CD14-positive monocyte (primary cell): ENCODE measurements around the gene CHERP. TPM values are rescaled to one million over a fixed set of nuclear protein-coding genes. Genes with fewer than 3 reads are reported as not detected.

Experiments
- DNase-seq, 3 donors: peaks; one replicate each; pipeline ENCODE4 v3.0.0-alpha.2; 2011 to 2022
- H2AFZ ChIP-seq: 2 replicates; pipeline ENCODE4 v1.6.0; 2012; ENCODE audit warnings: mild to moderate bottlenecking, low read depth, low read length, inconsistent platforms; ENCODE audit not compliant: insufficient read depth, poor library complexity, severe bottlenecking
- H3K27ac ChIP-seq, 2 donors: 1 replicate in 1 of 2; 2 replicates in 1 of 2; pipeline ENCODE4 v1.5.1; 2012 to 2013; ENCODE audit warnings: low read length in 2 of 2, control low read depth in 1 of 2, inconsistent platforms in 1 of 2, low read depth in 1 of 2, mild to moderate bottlenecking in 1 of 2
- H3K27me3 ChIP-seq, 2 donors: one replicate each; pipeline versions ENCODE4 v1.6.0 to v1.6.1; 2011 to 2013; ENCODE audit warnings: low read length in 2 of 2; ENCODE audit not compliant: control insufficient read depth in 2 of 2, insufficient read depth in 2 of 2
- H3K36me3 ChIP-seq, 2 donors: replicated peaks in 1 of 2; 1 replicate in 1 of 2; 2 replicates in 1 of 2; pipeline versions ENCODE4 v1.5.1 to v1.6.1; 2012 to 2013; ENCODE audit warnings: low read length in 2 of 2, control low read depth in 1 of 2, inconsistent platforms in 1 of 2, mild to moderate bottlenecking in 1 of 2; ENCODE audit not compliant: insufficient read depth in 2 of 2, control insufficient read depth in 1 of 2
- H3K4me1 ChIP-seq, 2 donors: 1 replicate in 1 of 2; 2 replicates in 1 of 2; pipeline versions ENCODE4 v1.5.1 to v1.6.1; 2012 to 2013; ENCODE audit warnings: low read length in 2 of 2, control low read depth in 1 of 2, inconsistent platforms in 1 of 2, mild to moderate bottlenecking in 1 of 2, moderate library complexity in 1 of 2; ENCODE audit not compliant: insufficient read depth in 2 of 2, control insufficient read depth in 1 of 2
- H3K4me2 ChIP-seq: replicated peaks from 2 replicates; pipeline ENCODE3; 2012; ENCODE audit warnings: low read length, moderate library complexity, mild to moderate bottlenecking; ENCODE audit not compliant: poor library complexity, severe bottlenecking; ENCODE audit errors: extremely low read depth
- H3K4me3 ChIP-seq, 3 experiments: fragments of 200-600 bp in 1 of 3; sonication (generic) in 1 of 3; replicated peaks in 1 of 3; 1 replicate in 2 of 3; 2 replicates in 1 of 3; pipeline ENCODE4 v1.5.1; 2011 to 2013; ENCODE audit warnings: low read length in 3 of 3, mild to moderate bottlenecking in 3 of 3, control low read depth in 2 of 3, low read depth in 2 of 3, inconsistent platforms in 1 of 3, moderate library complexity in 1 of 3
- H3K79me2 ChIP-seq: 2 replicates; pipeline ENCODE4 v1.6.0; 2012; ENCODE audit warnings: mild to moderate bottlenecking, control low read depth, inconsistent platforms, low read length, moderate library complexity; ENCODE audit not compliant: insufficient read depth
- H3K9ac ChIP-seq: 2 replicates; pipeline ENCODE4 v1.6.0; 2017; ENCODE audit warnings: low read length, mild to moderate bottlenecking; ENCODE audit not compliant: insufficient read depth, poor library complexity, severe bottlenecking
- H3K9me3 ChIP-seq, 2 donors: replicated peaks in 1 of 2; 1 replicate in 1 of 2; 2 replicates in 1 of 2; pipeline versions ENCODE4 v1.5.1 to v1.6.1; 2012 to 2013; ENCODE audit warnings: low read length in 2 of 2, control low read depth in 1 of 2; ENCODE audit not compliant: control insufficient read depth in 1 of 2, insufficient read depth in 1 of 2
- H4K20me1 ChIP-seq: 2 replicates; pipeline ENCODE4 v1.6.0; 2012; ENCODE audit warnings: mild to moderate bottlenecking, low read length, control low read depth, moderate library complexity; ENCODE audit not compliant: insufficient read depth
- H3K27ac Mint-ChIP-seq, 7 donors: one replicate each; pipeline ENCODE4 v1.8.0; 2020; ENCODE audit warnings: mild to moderate bottlenecking in 7 of 7, mixed read lengths in 7 of 7, moderate library complexity in 6 of 7, inconsistent platforms in 2 of 7
- H3K27me3 Mint-ChIP-seq, 3 donors: one replicate each; pipeline ENCODE4 v1.8.0; 2021 to 2022; ENCODE audit warnings: low read depth in 3 of 3, mild to moderate bottlenecking in 3 of 3, mixed read lengths in 3 of 3, moderate library complexity in 3 of 3, inconsistent platforms in 1 of 3
- H3K36me3 Mint-ChIP-seq, 2 donors: one replicate each; pipeline ENCODE4 v1.8.0; 2020; ENCODE audit warnings: mixed read lengths in 2 of 2, inconsistent platforms in 1 of 2, mild to moderate bottlenecking in 1 of 2
- H3K4me1 Mint-ChIP-seq: one replicate; pipeline ENCODE4 v1.8.0; 2020; ENCODE audit warnings: mild to moderate bottlenecking, mixed read lengths
- H3K4me3 Mint-ChIP-seq, 2 donors: one replicate each; pipeline ENCODE4 v1.8.0; 2020; ENCODE audit warnings: mild to moderate bottlenecking in 2 of 2, mixed read lengths in 2 of 2, moderate library complexity in 1 of 2
- H3K9me3 Mint-ChIP-seq, 7 donors: one replicate each; pipeline ENCODE4 v1.8.0; 2020 to 2022; ENCODE audit warnings: mixed read lengths in 7 of 7, mild to moderate bottlenecking in 6 of 7, moderate library complexity in 6 of 7, inconsistent platforms in 2 of 7
- CTCF ChIP-seq: fragments of 200-600 bp; IDR thresholded peaks from one replicate; pipeline ENCODE4 v1.8.0; 2022; ENCODE audit warnings: antibody characterized with exemption, mild to moderate bottlenecking
- WGBS: methylation state at CpG from one replicate; pipeline ENCODE4 v1.1.5; 2013; ENCODE audit warnings: missing lambda C conversion rate; ENCODE audit not compliant: insufficient coverage; 5-methylcytosine and 5-hydroxymethylcytosine counted together
- intact Hi-C, 2 donors: fragments of 100-400 bp; cut with micrococcal nuclease; formaldehyde crosslinking; loops; one replicate each; pipeline versions ENCODE4 v1.15.0 to v1.15.1; 2023
- polyA plus RNA-seq, 3 donors: library from polyadenylated mRNA; depleted of rRNA in 1 of 3; unstranded in 2 of 3; stranded (reverse) in 1 of 3; fragments of 300-500 nt in 2 of 3; fragments of >200 nt in 1 of 3; fragmentation: Illumina TruSeq in 2 of 3; gene quantifications; 1 replicate in 2 of 3; 2 replicates in 1 of 3; pipeline ENCODE4 v1.2.3, GENCODE V29; 2012 to 2021

CHERP gene
- polyA plus RNA-seq, 3 donors: 3.2 to 18.8 (median 5.3) TPM

- no peaks in the 10 kb centered on the region for H3K9me3 ChIP-seq
- H3K4me1 ChIP-seq: peaks cover 23 to 32% of the 10 kb centered on the region in 2 donors
- peak overlapping the region; percentile 73 to 99 (median 86) for H3K4me3 ChIP-seq
- Mint-ChIP-seq H3K9me3 (no peaks in the 10 kb centered on the region), H3K36me3 (peaks cover 11 to 26% of the 10 kb centered on the region in 2 donors), H3K27me3 (no peaks in the 10 kb centered on the region), H3K27ac (peak overlapping the region; percentile 79 to 90 (median 86)), H3K4me1 (peaks cover 41% of the 10 kb centered on the region), H3K4me3 (peak overlapping the region; percentile 87 to 92)
- intact Hi-C loops: loop anchor here (2.0 to 5.0 kb wide), 3 partner anchors 28 to 46 kb away; partner anchors contain the start of genes C19orf44 (in 2 of the 2) and CALR3 (in 2 of the 2)
- DNase-seq: peak in 1 of 3 donors; percentile 3
- H3K79me2 ChIP-seq: peaks cover 66% of the 10 kb centered on the region
- peak overlapping the region; percentile 96 for H2AFZ ChIP-seq
- peaks cover 40% of the 10 kb centered on the region for H4K20me1 ChIP-seq
- peak overlapping the region; percentile 93 for H3K9ac ChIP-seq
- TF ChIP-seq CTCF: no peak
- peak overlapping the region; percentile 95 for H3K4me2 ChIP-seq
- peak overlapping the region; percentile 63 to 90 for H3K27ac ChIP-seq
- H3K27me3 ChIP-seq: no peaks in the 10 kb centered on the region
- peaks cover 9 to 18% of the 10 kb centered on the region in 2 donors for H3K36me3 ChIP-seq
- WGBS: 0% methylated on average over 1 of the region's 15 CpGs
Measured at GRCh38 chr19:16542910-16543472, 754 bp upstream of the CHERP start.

GRCh38 chr19:16541526-16542044 is 652 bp downstream of the CHERP start:
- H3K4me1 ChIP-seq: peaks cover 18 to 26% of the 10 kb centered on the region in 2 donors
- H3K27me3 ChIP-seq: no peaks in the 10 kb centered on the region
- intact Hi-C loops: loop anchor here (2.0 to 5.0 kb wide), 3 partner anchors 29 to 46 kb away; partner anchors contain the start of genes C19orf44 (in 2 of the 2) and CALR3 (in 2 of the 2)
- TF ChIP-seq CTCF: no peak
- DNase-seq: peak in 1 of 3 donors; percentile 4
- 2% methylated on average over 26 of the region's 29 CpGs for WGBS
- peaks cover 80% of the 10 kb centered on the region for H3K79me2 ChIP-seq
- Mint-ChIP-seq H3K9me3 (no peaks in the 10 kb centered on the region), H3K27ac (peak overlapping the region; percentile 77 to 91 (median 80)), H3K36me3 (peaks cover 22 to 40% of the 10 kb centered on the region in 2 donors), H3K4me1 (peaks cover 36% of the 10 kb centered on the region), H3K4me3 (peak overlapping the region; percentile 87 to 92), H3K27me3 (no peaks in the 10 kb centered on the region)
- peak overlapping the region; percentile 73 to 99 (median 86) for H3K4me3 ChIP-seq
- H3K36me3 ChIP-seq: peaks cover 20 to 32% of the 10 kb centered on the region in 2 donors
- H3K9ac ChIP-seq: peak overlapping the region; percentile 93
- H3K4me2 ChIP-seq: peak overlapping the region; percentile 95
- H3K9me3 ChIP-seq: no peaks in the 10 kb centered on the region
- peaks cover 54% of the 10 kb centered on the region for H4K20me1 ChIP-seq
- H3K27ac ChIP-seq: peak overlapping the region; percentile 46 to 90
- peak overlapping the region; percentile 96 for H2AFZ ChIP-seq
